Epithelial cell of proximal tubule (primary cell): Measurements from ENCODE around the gene EEF1AKMT4. TPM values are rescaled to one million over a fixed set of nuclear protein-coding genes. Genes with fewer than 3 reads are reported as not detected.

Experiments used
- DNase-seq: peaks from one replicate; pipeline ENCODE4 v3.0.0-alpha.2; 2011; ENCODE audit warnings: low read depth
- H3K4me3 ChIP-seq: 2 replicates; pipeline ENCODE4 v1.5.1; 2011; ENCODE audit warnings: low read depth, mild to moderate bottlenecking, low read length
- total RNA-seq: library from RNA; depleted of rRNA; stranded (reverse); fragments of >200 nt; gene quantifications from 2 replicates; pipeline ENCODE4 v1.2.3, GENCODE V29; 2015
- TF ChIP-seq, protein P1 (sequence below): conservative IDR thresholded peaks from 2 replicates; pipeline ENCODE4 v1.5.1; 2012; ENCODE audit warnings: low read depth, mild to moderate bottlenecking, low read length

The EEF1AKMT4 gene
- total RNA-seq, 1 donor from 2014 or later, result 6.2 TPM

DNA sequence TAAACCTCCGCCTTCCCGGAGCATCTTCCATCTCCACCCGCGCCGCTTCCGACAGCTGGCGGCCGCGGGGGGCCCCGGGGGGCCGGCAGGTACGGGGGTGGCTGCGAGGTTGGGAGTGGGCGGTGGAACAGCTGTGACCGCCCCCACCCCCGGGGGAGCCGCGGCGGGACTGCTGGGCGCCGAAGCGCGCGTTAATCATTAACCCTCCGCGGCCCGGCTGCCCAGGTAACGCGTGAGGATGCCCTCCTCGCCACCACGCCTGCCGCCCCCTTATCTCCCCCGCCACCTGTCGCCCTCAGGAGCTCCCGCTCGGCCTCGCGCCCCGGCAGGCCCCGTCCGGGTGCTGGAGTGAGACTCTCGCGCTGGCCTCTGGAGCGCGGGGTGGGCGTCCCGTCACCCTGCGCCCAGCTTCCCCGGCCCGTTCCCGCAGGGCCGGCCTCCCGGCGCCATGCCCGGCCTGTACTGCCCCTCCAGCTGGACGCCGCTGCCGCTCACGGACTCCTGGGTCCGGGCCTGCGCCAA is 19.3 kb upstream of the EEF1AKMT4 start:
- TF ChIP-seq, protein P1, sequence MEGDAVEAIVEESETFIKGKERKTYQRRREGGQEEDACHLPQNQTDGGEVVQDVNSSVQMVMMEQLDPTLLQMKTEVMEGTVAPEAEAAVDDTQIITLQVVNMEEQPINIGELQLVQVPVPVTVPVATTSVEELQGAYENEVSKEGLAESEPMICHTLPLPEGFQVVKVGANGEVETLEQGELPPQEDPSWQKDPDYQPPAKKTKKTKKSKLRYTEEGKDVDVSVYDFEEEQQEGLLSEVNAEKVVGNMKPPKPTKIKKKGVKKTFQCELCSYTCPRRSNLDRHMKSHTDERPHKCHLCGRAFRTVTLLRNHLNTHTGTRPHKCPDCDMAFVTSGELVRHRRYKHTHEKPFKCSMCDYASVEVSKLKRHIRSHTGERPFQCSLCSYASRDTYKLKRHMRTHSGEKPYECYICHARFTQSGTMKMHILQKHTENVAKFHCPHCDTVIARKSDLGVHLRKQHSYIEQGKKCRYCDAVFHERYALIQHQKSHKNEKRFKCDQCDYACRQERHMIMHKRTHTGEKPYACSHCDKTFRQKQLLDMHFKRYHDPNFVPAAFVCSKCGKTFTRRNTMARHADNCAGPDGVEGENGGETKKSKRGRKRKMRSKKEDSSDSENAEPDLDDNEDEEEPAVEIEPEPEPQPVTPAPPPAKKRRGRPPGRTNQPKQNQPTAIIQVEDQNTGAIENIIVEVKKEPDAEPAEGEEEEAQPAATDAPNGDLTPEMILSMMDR, result no peak
- peak overlapping the region; percentile 43 for H3K4me3 ChIP-seq
- DNase-seq, result no peak

- TF ChIP-seq, protein P1, result no peak
- no peak overlapping the region for H3K4me3 ChIP-seq
- DNase-seq, result no peak
Observed at GRCh38 chr3:184230603-184231528, 18.6 kb upstream of the EEF1AKMT4 start.

GRCh38 chr3:184231671-184232070 is 17.8 kb upstream of the EEF1AKMT4 start:
- H3K4me3 ChIP-seq, result no peak overlapping the region
- no peak for DNase-seq
- TF ChIP-seq, protein P1, result no peak

GRCh38 chr3:184233127-184233843 is 16.2 kb upstream of the EEF1AKMT4 start:
- DNase-seq, result no peak
- TF ChIP-seq, protein P1, result no peak
- H3K4me3 ChIP-seq, result no peak overlapping the region

GRCh38 chr3:184234224-184234623 is 15.2 kb upstream of the EEF1AKMT4 start:
- peak; percentile 57 for DNase-seq
- TF ChIP-seq, protein P1, result peak; percentile 40

GRCh38 chr3:184234671-184235380 is 14.6 kb upstream of the EEF1AKMT4 start:
- TF ChIP-seq, protein P1, result no peak
- H3K4me3 ChIP-seq, result no peak overlapping the region
- DNase-seq, result no peak

More at GRCh38 chr3:184234224-184234623, 15.2 kb upstream of the EEF1AKMT4 start:
- no peak overlapping the region for H3K4me3 ChIP-seq
